Loucy (cell line): ENCODE results near the gene CCL14.
"Not testable (repeated sequence)": the region's sequence is repeated elsewhere in the genome, so short reads cannot be mapped to it uniquely, and the experiment has no call there.

ENCODE experiments used
- H2AFZ ChIP-seq: fragments of 200-600 bp; sonication (generic); 2 replicates; pipeline ENCODE4 v1.6.0; 2016; ENCODE audit warnings: antibody characterized with exemption, mild to moderate bottlenecking, low read length, moderate library complexity
- H3F3A ChIP-seq: fragments of 200-600 bp; 2 replicates; pipeline ENCODE4 v1.6.0; 2016; ENCODE audit warnings: antibody characterized with exemption, low read depth, mild to moderate bottlenecking
- H3K27me3 ChIP-seq: fragments of 200-600 bp; sonication (generic); 2 replicates; pipeline ENCODE4 v1.6.1; 2014; ENCODE audit warnings: low read length, mild to moderate bottlenecking; ENCODE audit not compliant: insufficient read depth, poor library complexity, severe bottlenecking
- H3K36me3 ChIP-seq: fragments of 200-600 bp; sonication (generic); 2 replicates; pipeline ENCODE4 v1.6.1; 2016; ENCODE audit warnings: low read length; ENCODE audit not compliant: insufficient read depth
- H3K4me1 ChIP-seq: fragments of 200-600 bp; sonication (generic); 2 replicates; pipeline ENCODE4 v1.5.1; 2014; ENCODE audit warnings: low read length, mild to moderate bottlenecking; ENCODE audit not compliant: insufficient read depth, poor library complexity, severe bottlenecking
- H3K4me2 ChIP-seq: fragments of 200-600 bp; sonication (generic); 2 replicates; pipeline ENCODE4 v1.6.0; 2014; ENCODE audit warnings: antibody characterized with exemption, low read length, low read depth, mild to moderate bottlenecking; ENCODE audit not compliant: poor library complexity, severe bottlenecking
- H3K4me3 ChIP-seq: fragments of 200-600 bp; sonication (generic); 2 replicates; pipeline ENCODE4 v1.5.1; 2014; ENCODE audit warnings: low read length, mild to moderate bottlenecking, mixed read lengths; ENCODE audit not compliant: poor library complexity, severe bottlenecking
- H3K79me2 ChIP-seq: fragments of 200-600 bp; sonication (generic); 2 replicates; pipeline ENCODE4 v1.6.1; 2014; ENCODE audit warnings: low read length; ENCODE audit not compliant: insufficient read depth
- H3K9ac ChIP-seq: fragments of 200-600 bp; sonication (generic); 2 replicates; pipeline ENCODE4 v1.6.0; 2014; ENCODE audit warnings: mild to moderate bottlenecking, low read depth, low read length, moderate library complexity; ENCODE audit not compliant: poor library complexity, severe bottlenecking
- H3K9me2 ChIP-seq: fragments of 200-600 bp; sonication (generic); replicated peaks from 2 replicates; pipeline ENCODE4 v1.6.1; 2016; ENCODE audit warnings: low read depth, low read length, mixed read lengths
- H3K9me3 ChIP-seq: fragments of 200-600 bp; sonication (generic); 2 replicates; pipeline ENCODE4 v1.6.1; 2014; ENCODE audit warnings: mild to moderate bottlenecking, antibody characterized with exemption, low read length, low read depth; ENCODE audit not compliant: insufficient read depth
- H4K20me1 ChIP-seq: fragments of 200-600 bp; sonication (generic); 2 replicates; pipeline ENCODE4 v1.6.0; 2014; ENCODE audit warnings: antibody characterized with exemption, low read length, mild to moderate bottlenecking; ENCODE audit not compliant: insufficient read depth, poor library complexity, severe bottlenecking
- CTCF ChIP-seq: fragments of 200-600 bp; sonication (generic); conservative IDR thresholded peaks from 2 replicates; pipeline ENCODE4 v1.5.1; 2014; ENCODE audit warnings: mild to moderate bottlenecking, antibody characterized with exemption, low read length
- EZH2phosphoT487 ChIP-seq: fragments of 200-600 bp; IDR thresholded peaks from 2 replicates; pipeline ENCODE4 v1.6.1; 2018; ENCODE audit warnings: antibody characterized with exemption, mild to moderate bottlenecking, moderate library complexity, borderline replicate concordance

The CCL14 gene

GRCh38 chr17:35998018-35998545 lies 11.6 kb upstream of the CCL14 start:
- Histone ChIP-seq H3K4me3 (no peak overlapping the region), H3K9me3 (no peaks in the 10 kb centered on the region), H4K20me1 (no peaks in the 10 kb centered on the region), H3K79me2 (no peaks in the 10 kb centered on the region), H3K9me2 (no peaks in the 10 kb centered on the region), H3K4me1 (no peaks in the 10 kb centered on the region), H3K36me3 (no peaks in the 10 kb centered on the region), H3K4me2 (no peak overlapping the region), H3F3A (no peaks in the 10 kb centered on the region), H2AFZ (no peak overlapping the region), H3K9ac (no peak overlapping the region), H3K27me3 (no peaks in the 10 kb centered on the region)
- TF ChIP-seq CTCF, result no peak
- TF ChIP-seq EZH2phosphoT487, result no peak

GRCh38 chr17:35995346-35995745 lies 8.8 kb upstream of the CCL14 start:
- H3F3A ChIP-seq, H3K9ac ChIP-seq, H3K9me3 ChIP-seq, H3K9me2 ChIP-seq, H3K4me1 ChIP-seq, H2AFZ ChIP-seq, H3K36me3 ChIP-seq, H3K79me2 ChIP-seq, H4K20me1 ChIP-seq, H3K27me3 ChIP-seq, H3K4me2 ChIP-seq, H3K4me3 ChIP-seq: not testable (repeated sequence)

- Histone ChIP-seq H3K4me2 (no peak overlapping the region), H3K36me3 (no peaks in the 10 kb centered on the region), H3F3A (no peaks in the 10 kb centered on the region), H2AFZ (no peak overlapping the region), H3K27me3 (no peaks in the 10 kb centered on the region), H3K9me3 (no peaks in the 10 kb centered on the region), H3K9ac (no peak overlapping the region), H3K4me3 (no peak overlapping the region), H3K79me2 (no peaks in the 10 kb centered on the region), H4K20me1 (no peaks in the 10 kb centered on the region), H3K4me1 (no peaks in the 10 kb centered on the region), H3K9me2 (no peaks in the 10 kb centered on the region)
- no peak for TF ChIP-seq EZH2phosphoT487
- TF ChIP-seq CTCF, result no peak
These were observed 4.5 kb upstream of the CCL14 start for GRCh38 chr17:35991075-35991474.

GRCh38 chr17:35988164-35988563 lies 1.6 kb upstream of the CCL14 start:
- Histone ChIP-seq H3F3A (no peaks in the 10 kb centered on the region), H3K4me3 (no peak overlapping the region), H3K9me2 (no peaks in the 10 kb centered on the region), H4K20me1 (no peaks in the 10 kb centered on the region), H3K9me3 (no peaks in the 10 kb centered on the region), H2AFZ (no peak overlapping the region), H3K27me3 (no peaks in the 10 kb centered on the region), H3K36me3 (no peaks in the 10 kb centered on the region), H3K9ac (no peak overlapping the region), H3K4me1 (no peaks in the 10 kb centered on the region), H3K79me2 (no peaks in the 10 kb centered on the region), H3K4me2 (no peak overlapping the region)
- TF ChIP-seq CTCF, result no peak
- TF ChIP-seq EZH2phosphoT487, result no peak
